ENCODE results near the gene NKIRAS1. TPM values are rescaled to one million over a fixed set of nuclear protein-coding genes. Genes with fewer than 3 reads are reported as not detected.

NKIRAS1 gene
- total RNA-seq, 2 donors from 2014 or later: 18.4 to 19.8 TPM

- Histone ChIP-seq H3K4me3 (no peak overlapping the region), H3K36me3 (peaks cover 4% of the 10 kb centered on the region), H3K9me3 (no peaks in the 10 kb centered on the region), H3K27me3 (no peaks in the 10 kb centered on the region), H3K27ac (no peak overlapping the region), H3K4me1 (peaks cover 0 to 28% of the 10 kb centered on the region in 2 donors)
- TF ChIP-seq, protein P1, sequence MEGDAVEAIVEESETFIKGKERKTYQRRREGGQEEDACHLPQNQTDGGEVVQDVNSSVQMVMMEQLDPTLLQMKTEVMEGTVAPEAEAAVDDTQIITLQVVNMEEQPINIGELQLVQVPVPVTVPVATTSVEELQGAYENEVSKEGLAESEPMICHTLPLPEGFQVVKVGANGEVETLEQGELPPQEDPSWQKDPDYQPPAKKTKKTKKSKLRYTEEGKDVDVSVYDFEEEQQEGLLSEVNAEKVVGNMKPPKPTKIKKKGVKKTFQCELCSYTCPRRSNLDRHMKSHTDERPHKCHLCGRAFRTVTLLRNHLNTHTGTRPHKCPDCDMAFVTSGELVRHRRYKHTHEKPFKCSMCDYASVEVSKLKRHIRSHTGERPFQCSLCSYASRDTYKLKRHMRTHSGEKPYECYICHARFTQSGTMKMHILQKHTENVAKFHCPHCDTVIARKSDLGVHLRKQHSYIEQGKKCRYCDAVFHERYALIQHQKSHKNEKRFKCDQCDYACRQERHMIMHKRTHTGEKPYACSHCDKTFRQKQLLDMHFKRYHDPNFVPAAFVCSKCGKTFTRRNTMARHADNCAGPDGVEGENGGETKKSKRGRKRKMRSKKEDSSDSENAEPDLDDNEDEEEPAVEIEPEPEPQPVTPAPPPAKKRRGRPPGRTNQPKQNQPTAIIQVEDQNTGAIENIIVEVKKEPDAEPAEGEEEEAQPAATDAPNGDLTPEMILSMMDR (IDR thresholded peaks at IDR 0.05): no peak
- DNase-seq (ENCODE audit: low spot score): no peak
Measured at GRCh38 chr3:23880703-23881339, 36.0 kb downstream of the NKIRAS1 start.

- H3K4me1 ChIP-seq: peaks cover 0 to 33% of the 10 kb centered on the region in 2 donors
- H3K9me3 ChIP-seq: no peaks in the 10 kb centered on the region
- DNase-seq (ENCODE audit: low spot score): no peak
- TF ChIP-seq, protein P1 (IDR thresholded peaks at IDR 0.05): no peak
- H3K4me3 ChIP-seq: no peak overlapping the region
- no peaks in the 10 kb centered on the region for H3K27me3 ChIP-seq
- H3K36me3 ChIP-seq: peaks cover 4% of the 10 kb centered on the region
- no peak overlapping the region for H3K27ac ChIP-seq
Measured at GRCh38 chr3:23879485-23879884, 37.3 kb downstream of the NKIRAS1 start.

- peaks cover 4% of the 10 kb centered on the region for H3K36me3 ChIP-seq
- no peak overlapping the region for H3K27ac ChIP-seq
- H3K9me3 ChIP-seq: no peaks in the 10 kb centered on the region
- no peaks in the 10 kb centered on the region for H3K27me3 ChIP-seq
- no peak overlapping the region for H3K4me3 ChIP-seq
- peaks cover 0 to 44% of the 10 kb centered on the region in 2 donors for H3K4me1 ChIP-seq
- TF ChIP-seq, protein P1 (IDR thresholded peaks at IDR 0.05): no peak
- no peak for DNase-seq (ENCODE audit: low spot score)
Measured at GRCh38 chr3:23877329-23877980, 39.3 kb downstream of the NKIRAS1 start.

DNA sequence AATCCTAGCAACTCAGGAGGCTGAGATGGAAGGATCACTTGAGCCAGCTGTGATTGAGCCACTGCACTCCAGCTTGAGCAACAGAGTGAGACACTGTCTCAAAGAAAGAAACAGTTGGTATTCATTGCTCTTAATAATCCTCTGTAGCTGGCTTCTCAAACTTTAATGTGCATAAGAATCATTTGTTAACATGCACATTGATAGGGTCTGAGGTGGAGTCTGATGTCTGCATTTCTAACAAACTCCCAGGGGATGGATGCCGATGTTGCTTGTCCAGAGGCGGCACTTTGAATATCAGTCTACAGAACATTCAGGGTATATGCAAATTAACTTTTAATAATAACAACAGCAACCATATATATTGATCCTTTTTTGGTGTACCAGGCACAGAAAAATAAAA, 39.9 kb downstream of the NKIRAS1 start:
- H3K36me3 ChIP-seq: peaks cover 4% of the 10 kb centered on the region
- peaks cover 0 to 44% of the 10 kb centered on the region in 2 donors for H3K4me1 ChIP-seq
- TF ChIP-seq, protein P1 (IDR thresholded peaks at IDR 0.05): no peak
- no peak for DNase-seq (ENCODE audit: low spot score)
- H3K9me3 ChIP-seq: no peaks in the 10 kb centered on the region
- H3K4me3 ChIP-seq: no peak overlapping the region
- no peaks in the 10 kb centered on the region for H3K27me3 ChIP-seq
- no peak overlapping the region for H3K27ac ChIP-seq

- DNase-seq (ENCODE audit: low spot score): no peak
- Histone ChIP-seq H3K4me1 (peaks cover 0 to 38% of the 10 kb centered on the region in 2 donors), H3K27me3 (no peaks in the 10 kb centered on the region), H3K27ac (no peak overlapping the region), H3K36me3 (no peaks in the 10 kb centered on the region), H3K4me3 (no peak overlapping the region), H3K9me3 (no peaks in the 10 kb centered on the region)
- TF ChIP-seq, protein P1 (IDR thresholded peaks at IDR 0.05): no peak
Measured at GRCh38 chr3:23875113-23875725, 41.6 kb downstream of the NKIRAS1 start.
